NCI-H82 treated with DMSO at 0.1 percent for 48 hours (cell line): Measurements from ENCODE around the gene PDE4B.

ENCODE experiments used
- DNase-seq: peaks from one replicate; lab custom pipeline; 2025; ENCODE audit not compliant: unreplicated experiment; lab: John Stamatoyannopoulos, UW

PDE4B gene

GRCh38 chr1:66327588-66327987 is 534.9 kb downstream of the PDE4B start:
- DNase-seq: no peak

- no peak for DNase-seq
These were observed 536.2 kb downstream of the PDE4B start for GRCh38 chr1:66328896-66329295.

GRCh38 chr1:66330722-66331141 is 538.0 kb downstream of the PDE4B start:
- DNase-seq: no peak

DNA sequence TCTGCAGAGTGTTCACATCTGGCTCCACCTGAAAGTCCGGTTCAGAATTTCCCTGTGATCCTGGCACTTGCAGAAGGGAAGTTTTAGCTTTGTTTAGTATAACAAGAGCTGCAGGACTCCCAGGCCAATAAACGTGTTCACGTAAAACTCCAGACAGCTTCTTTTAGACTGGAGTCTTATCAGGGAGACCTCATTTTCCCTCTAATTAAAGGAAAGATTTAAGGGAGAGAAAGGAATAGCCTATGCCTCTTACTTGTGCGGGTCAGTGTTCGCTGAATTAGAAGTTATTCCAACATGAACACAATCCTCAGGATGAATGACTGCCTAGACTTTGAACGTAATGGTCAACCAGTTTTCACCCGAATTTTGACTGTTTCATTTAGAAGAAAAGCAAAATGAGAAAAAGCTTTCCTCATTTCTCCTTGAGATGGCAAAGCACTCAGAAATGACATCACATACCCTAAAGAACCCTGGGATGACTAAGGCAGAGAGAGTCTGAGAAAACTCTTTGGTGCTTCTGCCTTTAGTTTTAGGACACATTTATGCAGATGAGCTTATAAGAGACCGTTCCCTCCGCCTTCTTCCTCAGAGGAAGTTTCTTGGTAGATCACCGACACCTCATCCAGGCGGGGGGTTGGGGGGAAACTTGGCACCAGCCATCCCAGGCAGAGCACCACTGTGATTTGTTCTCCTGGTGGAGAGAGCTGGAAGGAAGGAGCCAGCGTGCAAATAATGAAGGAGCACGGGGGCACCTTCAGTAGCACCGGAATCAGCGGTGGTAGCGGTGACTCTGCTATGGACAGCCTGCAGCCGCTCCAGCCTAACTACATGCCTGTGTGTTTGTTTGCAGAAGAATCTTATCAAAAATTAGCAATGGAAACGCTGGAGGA is 539.2 kb downstream of the PDE4B start:
- no peak for DNase-seq

- DNase-seq: no peak
These were observed 539.8 kb downstream of the PDE4B start for GRCh38 chr1:66332548-66332901.

GRCh38 chr1:66333466-66334199 is 540.9 kb downstream of the PDE4B start:
- no peak for DNase-seq

DNA sequence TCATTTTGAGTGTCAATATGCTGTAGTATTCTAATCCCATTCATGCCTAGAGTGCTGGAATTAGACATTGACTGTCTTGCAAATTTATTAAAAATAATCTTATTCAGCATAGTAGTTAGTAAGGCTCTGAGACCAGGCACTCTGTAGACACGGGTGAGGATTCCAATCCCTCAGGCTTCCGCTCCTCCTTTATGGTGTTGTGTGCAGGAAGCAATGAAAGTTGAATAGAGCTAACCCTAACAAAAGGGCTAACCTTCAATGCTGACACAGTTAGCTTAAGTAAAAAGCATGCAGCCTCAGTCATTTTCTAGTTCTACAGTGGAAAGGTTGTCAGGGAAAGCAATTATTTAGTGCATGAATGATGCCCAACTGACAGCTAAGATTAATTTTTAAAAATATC is 541.6 kb downstream of the PDE4B start:
- DNase-seq: no peak

DNA sequence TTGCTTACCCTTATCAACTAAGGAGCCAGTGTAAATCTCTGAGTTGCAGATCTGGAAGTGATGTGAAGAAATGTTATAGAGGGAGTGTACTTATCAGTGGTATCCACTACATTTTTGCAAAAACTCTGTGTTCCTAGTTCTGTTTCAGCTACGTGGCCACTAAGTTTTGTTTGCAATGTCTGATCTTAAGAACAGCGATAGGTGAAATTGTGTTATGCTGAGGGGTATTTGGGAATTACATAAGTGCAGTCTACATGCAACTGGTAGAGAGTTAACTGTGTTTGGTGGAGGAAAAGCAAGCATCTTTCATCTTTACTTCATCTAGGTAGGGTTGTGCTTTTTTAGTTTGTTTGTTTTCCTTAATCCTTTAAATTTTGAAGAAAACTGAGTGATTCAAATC is 542.4 kb downstream of the PDE4B start:
- no peak for DNase-seq

DNA sequence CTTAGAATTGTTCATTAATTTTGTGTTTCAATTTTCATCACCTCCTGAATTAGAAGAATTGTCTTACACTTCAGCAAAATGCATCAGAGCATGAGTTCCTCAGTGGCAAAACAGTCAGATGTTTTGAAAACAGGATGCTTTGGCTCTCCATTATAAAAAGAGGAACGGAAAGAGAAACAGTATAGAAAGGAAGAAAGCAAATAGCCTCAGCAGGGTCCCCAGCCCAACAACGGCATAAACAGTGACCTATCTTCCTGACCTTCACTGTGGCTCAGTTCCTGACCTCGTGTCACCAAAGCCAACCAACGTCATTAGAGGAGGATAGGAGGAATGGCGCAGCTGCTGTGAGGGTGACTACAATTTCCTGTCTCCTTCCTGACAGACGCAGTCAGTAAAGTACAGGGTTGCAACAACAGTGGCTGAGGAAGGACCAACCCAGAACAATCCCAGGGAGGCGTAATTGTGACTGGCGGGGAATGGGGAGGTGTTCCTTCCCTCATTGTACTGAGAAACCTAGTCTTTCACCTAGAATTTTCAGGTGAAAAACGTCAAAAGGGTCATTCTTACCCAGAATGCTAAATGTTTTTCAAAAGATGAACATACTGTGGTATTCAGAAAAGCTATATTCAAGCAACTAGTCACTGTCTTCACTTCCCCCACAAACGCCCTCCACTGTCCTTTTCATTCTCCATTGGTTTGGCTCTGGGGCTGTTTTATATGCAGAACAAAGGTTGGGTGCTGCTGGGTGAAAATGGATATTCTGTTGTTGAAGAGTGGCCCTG is 543.4 kb downstream of the PDE4B start:
- no peak for DNase-seq

DNA sequence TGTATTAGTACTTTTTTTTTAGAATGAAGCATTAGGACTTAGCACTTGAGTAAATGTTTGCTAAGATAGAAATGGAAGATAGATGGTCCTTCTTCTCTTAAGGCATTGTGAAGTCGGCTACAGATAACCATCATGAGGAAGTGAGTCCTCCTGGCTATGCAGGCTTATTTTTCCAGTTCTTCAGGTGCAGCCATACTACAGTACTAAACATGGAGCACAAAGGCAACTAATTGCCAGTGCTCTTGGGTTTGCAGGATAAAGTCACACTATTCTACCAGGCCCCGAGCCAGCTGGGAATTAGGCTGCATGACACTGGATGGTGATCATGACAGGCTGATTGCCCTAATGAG is 543.9 kb downstream of the PDE4B start:
- no peak for DNase-seq

GRCh38 chr1:66337249-66337648 is 544.6 kb downstream of the PDE4B start:
- no peak for DNase-seq

- no peak for DNase-seq
These were observed 547.2 kb downstream of the PDE4B start for GRCh38 chr1:66339944-66340343.

- DNase-seq: no peak
These were observed 548.9 kb downstream of the PDE4B start for GRCh38 chr1:66341446-66342089.

DNA sequence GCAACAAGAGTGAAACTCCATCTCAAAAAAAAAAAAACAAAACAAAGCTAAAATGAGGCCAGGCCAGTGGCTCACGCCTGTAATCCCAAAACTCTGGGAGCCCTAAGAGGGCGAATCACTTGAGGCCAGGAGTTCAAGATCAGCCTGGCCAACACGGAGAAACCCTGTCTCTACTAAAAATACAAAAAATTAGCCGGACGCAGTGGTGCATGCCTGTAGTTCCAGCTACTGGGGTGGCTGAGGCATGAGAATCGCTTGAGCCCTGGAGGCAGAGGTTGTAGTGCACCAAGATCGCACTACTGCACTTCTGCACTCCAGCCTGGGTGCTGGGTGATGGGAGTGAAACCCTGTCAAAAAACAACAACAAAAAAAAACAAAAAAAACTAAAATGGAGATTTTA is 550.0 kb downstream of the PDE4B start:
- no peak for DNase-seq

- DNase-seq: peak; percentile 87
These were observed 551.1 kb downstream of the PDE4B start for GRCh38 chr1:66343569-66344325.

- DNase-seq: no peak
These were observed 553.5 kb downstream of the PDE4B start for GRCh38 chr1:66346057-66346795.

DNA sequence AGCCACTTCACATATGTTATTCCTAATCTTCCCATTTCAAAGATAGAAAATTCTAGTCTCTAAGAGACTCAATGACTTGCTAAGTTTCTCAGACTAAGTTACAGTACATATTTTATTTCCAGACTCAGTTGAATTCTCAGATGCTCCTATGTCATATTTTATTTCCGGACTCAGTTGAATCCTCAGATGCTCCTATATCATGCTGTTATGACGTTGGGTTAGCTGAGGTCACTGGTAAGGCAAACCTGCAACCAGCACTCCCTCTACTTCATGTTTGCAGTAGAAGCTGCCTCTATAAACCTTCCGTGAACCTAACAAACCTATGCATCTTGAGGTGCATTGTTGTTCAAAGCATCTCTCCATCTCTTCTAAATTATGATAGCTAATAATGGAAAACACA is 554.2 kb downstream of the PDE4B start:
- no peak for DNase-seq

GRCh38 chr1:66348776-66349175 is 556.1 kb downstream of the PDE4B start:
- DNase-seq: no peak

DNA sequence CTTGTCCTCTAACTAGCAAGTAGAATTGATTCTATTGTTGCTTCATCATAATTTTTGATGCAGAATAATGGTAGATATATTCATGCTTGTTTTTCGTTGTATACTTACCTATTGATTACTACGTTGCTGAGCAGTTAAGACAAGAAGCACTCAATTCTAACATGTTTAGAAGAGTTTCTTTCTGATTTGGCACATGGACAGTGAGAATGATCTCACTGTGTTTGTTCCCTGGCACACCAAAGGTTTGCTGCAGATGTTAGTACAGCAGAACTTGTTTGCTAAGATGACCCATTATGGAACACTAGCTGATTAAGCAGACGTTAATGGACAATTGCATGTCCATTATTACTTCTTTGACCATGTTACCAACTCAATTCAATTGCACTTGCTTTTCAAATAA is 556.5 kb downstream of the PDE4B start:
- DNase-seq: no peak

GRCh38 chr1:66350001-66350547 is 557.4 kb downstream of the PDE4B start:
- DNase-seq: no peak
